HAP-1 (cell line): ENCODE results near the gene DUSP7.
A peak's percentile ranks its signal among the peaks of the same experiment; 100 is the strongest.

ENCODE experiments used
- DNase-seq, 2 experiments: peaks; one replicate each; pipeline ENCODE4 v3.0.0-alpha.2; 2016 to 2020; ENCODE audit warnings: low spot score in 2 of 2
- H3K27me3 ChIP-seq: fragments of 250-450 bp; sonication (Bioruptor Pico); 2 replicates; pipeline ENCODE4 v1.5.1; 2020; ENCODE audit warnings: low read depth, mild to moderate bottlenecking, moderate library complexity
- H3K36me3 ChIP-seq: fragments of 250-450 bp; sonication (Bioruptor Pico); replicated peaks from 2 replicates; pipeline ENCODE4 v1.5.1; 2020; ENCODE audit warnings: mild to moderate bottlenecking
- H3K4me1 ChIP-seq: fragments of 250-450 bp; sonication (Bioruptor Pico); 2 replicates; pipeline ENCODE4 v1.5.1; 2020; ENCODE audit warnings: mild to moderate bottlenecking
- H3K4me3 ChIP-seq: fragments of 250-450 bp; sonication (Bioruptor Pico); 2 replicates; pipeline ENCODE4 v1.5.1; 2020; ENCODE audit warnings: mild to moderate bottlenecking, moderate library complexity
- H3K9me3 ChIP-seq: fragments of 250-450 bp; sonication (Bioruptor Pico); 2 replicates; pipeline ENCODE4 v1.5.1; 2020; ENCODE audit warnings: mild to moderate bottlenecking, moderate library complexity
- in situ Hi-C: fragments of 300-500 bp; cut with MboI; formaldehyde crosslinking; loops from 3 replicates; pipeline ENCODE4 v1.14.3; 2020; ENCODE audit warnings: low sequenced_read_pairs, inconsistent platforms, mixed read lengths

The DUSP7 gene

DNA sequence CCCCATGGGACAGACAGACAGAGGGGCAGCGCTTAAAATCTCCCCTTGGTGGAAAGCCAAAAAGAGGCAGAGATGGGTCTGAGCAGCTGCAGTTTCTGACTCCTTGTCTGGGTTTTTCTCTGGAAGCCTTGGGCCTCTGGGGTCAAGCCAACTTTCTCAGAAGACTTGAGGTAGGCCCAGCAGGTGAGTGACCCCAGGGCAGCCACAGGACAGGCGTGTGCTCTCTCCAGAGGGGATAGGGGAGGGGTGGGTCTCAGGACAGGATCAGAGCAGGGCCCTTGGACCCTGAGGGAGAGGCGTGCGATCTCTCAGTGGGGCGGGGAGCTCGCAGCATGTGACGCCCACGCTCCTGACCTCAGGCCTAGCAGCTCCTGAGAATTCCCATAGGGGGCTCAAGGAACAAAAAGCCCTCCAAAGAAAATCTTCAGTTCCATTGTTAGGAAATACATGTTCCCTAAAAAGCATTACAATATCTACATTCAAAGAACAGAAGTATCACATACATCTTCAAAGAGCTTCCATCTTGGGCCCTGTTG is 34.6 kb upstream of the DUSP7 start:
- Histone ChIP-seq H3K4me3 (no peak overlapping the region), H3K9me3 (no peaks in the 10 kb centered on the region), H3K27me3 (no peaks in the 10 kb centered on the region), H3K36me3 (peaks cover 21% of the 10 kb centered on the region), H3K4me1 (no peaks in the 10 kb centered on the region)
- in situ Hi-C loops = no loop called here
- DNase-seq = peak in 1 of 2 experiments; percentile 27

DNA sequence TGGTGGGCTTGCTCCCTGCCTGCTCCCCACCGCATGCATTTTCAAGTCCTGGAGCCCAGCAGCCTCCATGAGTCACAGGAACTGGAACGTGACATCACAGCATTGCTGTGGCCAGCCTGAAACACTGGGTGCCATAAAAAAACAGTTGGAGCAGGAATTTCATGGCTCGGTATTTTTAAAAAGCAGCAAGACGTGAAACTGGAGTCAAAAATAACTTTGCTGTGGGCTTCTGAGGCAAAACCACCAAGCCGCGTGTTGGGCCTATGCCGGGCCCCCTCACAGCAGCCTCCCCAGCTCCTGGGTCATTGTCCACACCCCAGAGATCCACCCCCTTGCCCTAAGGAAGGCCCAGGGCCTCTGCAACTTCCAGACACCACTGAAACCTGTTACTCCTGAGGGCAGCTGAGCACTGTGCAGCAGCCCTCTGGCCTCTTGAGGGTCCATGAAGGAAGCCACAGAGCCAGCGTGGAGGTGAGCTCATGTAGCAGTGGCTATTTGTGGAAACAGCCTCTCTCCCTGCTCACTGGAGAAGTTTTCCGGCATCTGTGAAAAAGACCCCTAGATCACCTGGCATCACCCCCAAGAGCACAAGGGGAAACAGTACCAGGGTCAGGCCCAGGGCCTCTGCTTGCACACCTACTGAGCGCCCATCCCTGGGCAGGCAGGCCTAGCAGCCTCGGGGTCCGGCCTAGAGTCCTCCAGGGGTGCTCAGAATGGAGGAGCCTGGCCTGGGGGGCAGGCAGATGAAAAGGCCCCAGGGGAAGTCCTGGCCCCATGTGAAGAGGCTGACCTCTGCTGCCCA is 34.0 kb upstream of the DUSP7 start:
- Histone ChIP-seq H3K27me3 (no peaks in the 10 kb centered on the region), H3K9me3 (no peaks in the 10 kb centered on the region), H3K36me3 (peaks cover 19% of the 10 kb centered on the region), H3K4me3 (no peak overlapping the region), H3K4me1 (no peaks in the 10 kb centered on the region)
- in situ Hi-C loops = no loop called here
- no peak for DNase-seq

- H3K4me3 ChIP-seq = no peak overlapping the region
- no peaks in the 10 kb centered on the region for H3K9me3 ChIP-seq
- H3K4me1 ChIP-seq = no peaks in the 10 kb centered on the region
- in situ Hi-C loops = no loop called here
- no peaks in the 10 kb centered on the region for H3K27me3 ChIP-seq
- peaks cover 13% of the 10 kb centered on the region for H3K36me3 ChIP-seq
- DNase-seq = no peak
These were observed 33.3 kb upstream of the DUSP7 start for GRCh38 chr3:52089691-52090090.

GRCh38 chr3:52088445-52089367 is 32.3 kb upstream of the DUSP7 start:
- H3K9me3 ChIP-seq = no peaks in the 10 kb centered on the region
- H3K4me3 ChIP-seq = no peak overlapping the region
- in situ Hi-C loops = no loop called here
- H3K27me3 ChIP-seq = no peaks in the 10 kb centered on the region
- no peak for DNase-seq
- H3K36me3 ChIP-seq = peaks cover 7% of the 10 kb centered on the region
- H3K4me1 ChIP-seq = no peaks in the 10 kb centered on the region

DNA sequence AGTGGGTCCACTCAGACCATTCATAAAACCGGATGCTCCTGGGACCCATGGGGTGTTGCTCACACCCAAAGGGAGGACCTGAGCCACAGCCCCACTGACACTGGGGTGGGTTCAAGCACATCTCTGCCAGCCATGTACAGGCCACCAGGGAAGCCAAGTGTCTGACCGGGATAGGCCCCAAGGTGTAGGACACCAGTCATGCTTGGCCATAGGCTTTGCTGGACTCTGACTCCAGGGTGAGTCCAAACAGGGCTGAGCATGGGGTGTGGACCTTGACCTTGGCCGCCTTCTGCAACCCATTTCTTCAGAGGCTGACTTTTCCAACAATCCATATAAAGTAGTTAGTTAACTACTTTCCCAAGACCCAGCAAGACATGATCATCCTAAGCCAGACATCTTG is 31.4 kb upstream of the DUSP7 start:
- no peak for DNase-seq
- Histone ChIP-seq H3K4me1 (no peaks in the 10 kb centered on the region), H3K9me3 (no peaks in the 10 kb centered on the region), H3K27me3 (no peaks in the 10 kb centered on the region), H3K4me3 (no peak overlapping the region), H3K36me3 (peaks cover 5% of the 10 kb centered on the region; the same call in 1 of the 2 replicates)
- in situ Hi-C loops = no loop called here

DNA sequence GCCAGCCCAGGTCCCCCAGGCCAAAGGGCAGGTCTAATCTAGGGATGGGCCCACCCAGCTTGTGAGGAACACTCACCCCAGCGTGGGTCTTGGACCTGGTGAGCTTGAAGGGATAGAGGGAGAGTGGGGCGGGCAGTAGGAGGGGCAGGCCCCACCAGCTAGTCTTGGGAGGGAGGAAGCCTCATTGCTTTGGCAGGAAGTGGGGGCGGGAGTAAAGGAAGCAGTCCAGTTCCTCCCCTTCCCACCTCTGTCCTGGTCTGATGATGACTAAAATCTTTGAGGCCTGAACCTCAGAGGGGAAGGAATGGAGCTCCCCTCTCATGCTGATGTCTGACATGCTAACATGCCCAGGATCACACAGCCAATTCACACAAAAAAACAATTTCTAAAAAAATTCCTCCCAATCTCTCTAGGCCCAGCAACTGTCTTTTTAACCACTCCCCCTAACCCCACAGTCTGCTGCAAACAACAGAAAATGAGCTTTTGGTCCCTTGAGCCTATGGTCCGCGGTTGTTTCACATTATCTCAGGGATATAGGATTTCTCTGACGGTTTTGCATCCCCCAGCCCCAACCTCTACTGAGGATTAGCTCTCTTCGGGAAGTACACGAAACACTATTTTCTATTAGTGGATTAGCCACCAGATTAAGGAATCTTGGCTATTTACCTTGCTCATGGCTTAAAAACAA is 30.7 kb upstream of the DUSP7 start:
- Histone ChIP-seq H3K4me1 (no peaks in the 10 kb centered on the region), H3K36me3 (peaks cover 4% of the 10 kb centered on the region; the same call in 1 of the 2 replicates), H3K9me3 (no peaks in the 10 kb centered on the region), H3K27me3 (no peaks in the 10 kb centered on the region), H3K4me3 (no peak overlapping the region)
- in situ Hi-C loops = no loop called here
- DNase-seq = no peak

DNA sequence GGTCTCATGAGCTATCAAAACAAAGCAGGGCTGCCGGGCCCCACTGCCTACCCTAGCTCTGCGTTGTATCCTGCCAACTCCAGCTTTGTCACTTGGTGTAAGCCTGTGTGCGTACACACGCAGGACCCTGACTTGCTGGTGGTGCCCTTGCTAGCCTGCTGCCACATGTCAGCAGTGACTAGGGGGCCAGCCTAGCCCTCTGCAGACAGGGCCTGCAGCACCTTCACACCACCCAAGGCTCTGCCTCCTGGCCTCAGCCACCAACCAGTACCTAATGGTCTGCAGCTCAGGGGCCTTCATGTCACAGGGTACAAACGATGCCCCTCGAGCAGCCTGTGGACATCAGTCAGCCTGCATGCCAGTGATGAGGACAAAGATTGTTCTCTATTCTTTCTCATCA is 30.1 kb upstream of the DUSP7 start:
- no peaks in the 10 kb centered on the region; the same call in 1 of the 2 replicates for H3K36me3 ChIP-seq
- H3K9me3 ChIP-seq = no peaks in the 10 kb centered on the region
- no peak overlapping the region for H3K4me3 ChIP-seq
- H3K27me3 ChIP-seq = no peaks in the 10 kb centered on the region
- no peaks in the 10 kb centered on the region for H3K4me1 ChIP-seq
- no peak for DNase-seq
- in situ Hi-C loops = no loop called here

DNA sequence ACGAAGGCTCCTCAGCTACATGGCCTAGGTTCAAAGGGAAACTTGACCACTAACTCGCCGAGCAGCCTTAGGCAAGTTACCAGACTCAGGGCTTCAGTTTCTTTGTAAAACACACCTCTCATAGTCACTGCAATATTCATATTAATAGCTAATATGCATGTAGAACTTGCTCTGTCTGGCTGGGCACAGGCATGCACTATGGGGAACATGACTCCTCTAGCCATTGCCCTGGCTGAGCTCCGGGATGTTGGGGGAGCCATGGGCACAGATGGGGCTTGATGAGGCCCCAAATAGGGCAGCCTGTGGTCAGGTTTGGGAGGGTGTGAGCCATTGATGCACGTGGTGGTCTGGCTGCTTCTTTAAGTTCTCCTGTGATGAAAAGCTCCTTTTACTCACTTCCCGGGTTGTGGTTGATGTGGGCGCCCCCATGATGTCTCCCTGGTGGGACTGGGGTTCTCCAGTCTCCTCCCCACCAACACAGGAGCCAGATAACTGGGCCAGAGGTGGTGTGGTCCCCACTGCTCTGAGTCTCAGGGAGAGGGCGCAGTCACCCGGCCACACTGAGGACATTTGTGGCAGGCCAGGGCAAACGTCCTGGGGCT is 29.4 kb upstream of the DUSP7 start:
- no peak for DNase-seq
- H3K36me3 ChIP-seq = no peaks in the 10 kb centered on the region
- H3K27me3 ChIP-seq = no peaks in the 10 kb centered on the region
- H3K4me3 ChIP-seq = no peak overlapping the region
- H3K9me3 ChIP-seq = no peaks in the 10 kb centered on the region
- no peaks in the 10 kb centered on the region for H3K4me1 ChIP-seq
- in situ Hi-C loops = no loop called here

- Histone ChIP-seq H3K27me3 (no peaks in the 10 kb centered on the region), H3K9me3 (no peaks in the 10 kb centered on the region), H3K36me3 (no peaks in the 10 kb centered on the region), H3K4me3 (no peak overlapping the region), H3K4me1 (no peaks in the 10 kb centered on the region)
- no peak for DNase-seq
- in situ Hi-C loops = no loop called here
These were observed 28.7 kb upstream of the DUSP7 start for GRCh38 chr3:52084954-52085680.

DNA sequence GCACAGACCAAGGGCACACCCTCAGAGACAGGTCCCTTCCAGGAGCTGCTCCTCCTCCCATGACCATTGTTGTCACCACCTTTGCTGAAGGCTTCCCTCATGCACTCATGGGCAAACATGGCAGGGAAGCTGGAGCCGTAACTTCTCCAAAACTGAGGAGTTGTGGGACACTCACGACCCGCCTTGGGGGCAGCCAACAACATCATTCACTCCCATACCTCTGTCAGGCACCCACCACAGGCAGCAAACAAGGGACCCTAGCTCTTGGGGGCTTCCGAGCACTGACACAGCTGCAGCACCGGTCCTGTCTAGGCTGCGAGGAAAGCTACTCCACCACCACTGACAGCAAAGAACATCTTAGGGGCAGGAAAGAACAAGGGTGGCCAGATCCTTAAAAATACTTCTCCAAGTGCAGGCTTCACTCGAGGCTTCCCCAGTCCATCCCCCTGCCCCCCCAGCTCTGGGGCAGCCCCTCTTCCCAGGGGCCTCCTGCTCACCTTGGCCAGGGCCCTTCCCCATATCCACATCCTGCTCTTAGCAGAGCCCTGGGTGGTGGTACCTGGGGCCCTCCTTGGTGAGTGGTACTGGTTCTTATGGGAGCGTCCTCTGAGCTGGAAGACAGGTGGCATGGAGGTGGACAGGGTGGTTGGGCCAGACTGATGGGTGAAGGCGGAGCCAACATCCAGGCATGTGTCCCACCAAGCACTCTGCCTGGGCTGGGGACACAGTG is 28.0 kb upstream of the DUSP7 start:
- no peak for DNase-seq
- Histone ChIP-seq H3K27me3 (no peaks in the 10 kb centered on the region), H3K36me3 (no peaks in the 10 kb centered on the region), H3K4me1 (no peaks in the 10 kb centered on the region), H3K9me3 (no peaks in the 10 kb centered on the region), H3K4me3 (no peak overlapping the region)
- in situ Hi-C loops = no loop called here

DNA sequence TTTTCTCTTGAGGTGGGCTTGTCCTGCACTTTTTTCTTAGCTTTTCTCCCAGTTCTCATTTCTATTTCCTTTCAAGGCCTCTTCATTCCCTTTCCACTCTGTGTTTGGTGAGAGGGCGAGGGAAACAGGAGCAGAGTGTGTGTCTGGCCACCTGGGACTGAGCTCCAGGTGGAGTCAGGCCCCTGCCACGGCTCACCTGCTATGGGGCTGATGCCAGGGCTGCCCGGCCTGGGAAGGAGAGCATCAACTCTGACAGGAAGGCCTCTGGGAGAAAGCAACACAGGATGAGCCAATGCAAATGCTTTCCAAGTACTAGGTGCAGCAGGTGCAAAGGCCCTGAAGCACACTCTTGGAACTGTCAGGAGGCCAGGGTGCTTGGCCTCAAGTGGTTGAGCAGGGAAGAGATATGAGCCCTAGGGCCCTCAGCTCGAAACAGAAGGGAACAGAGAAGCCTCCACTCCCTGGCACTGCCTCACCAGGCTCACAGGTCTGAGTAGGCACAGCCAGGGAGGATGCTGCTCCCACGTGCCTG is 27.3 kb upstream of the DUSP7 start:
- no peaks in the 10 kb centered on the region; the same call in 1 of the 2 replicates for H3K36me3 ChIP-seq
- H3K4me3 ChIP-seq = no peak overlapping the region
- DNase-seq = no peak
- H3K4me1 ChIP-seq = no peaks in the 10 kb centered on the region
- no peaks in the 10 kb centered on the region for H3K9me3 ChIP-seq
- in situ Hi-C loops = no loop called here
- no peaks in the 10 kb centered on the region for H3K27me3 ChIP-seq

- Histone ChIP-seq H3K27me3 (no peaks in the 10 kb centered on the region), H3K4me3 (no peak overlapping the region), H3K4me1 (no peaks in the 10 kb centered on the region), H3K36me3 (no peaks in the 10 kb centered on the region; the same call in 1 of the 2 replicates), H3K9me3 (no peaks in the 10 kb centered on the region)
- in situ Hi-C loops = no loop called here
- no peak for DNase-seq
These were observed 26.6 kb upstream of the DUSP7 start for GRCh38 chr3:52082951-52083350.
